ENCODE measurements around the gene ST6GALNAC2. TPM values are rescaled to one million over a fixed set of nuclear protein-coding genes. Genes with fewer than 3 reads are reported as not detected.

The ST6GALNAC2 gene
- total RNA-seq, 2 donors from 2014 or later, result 3.0 to 3.1 TPM

DNA sequence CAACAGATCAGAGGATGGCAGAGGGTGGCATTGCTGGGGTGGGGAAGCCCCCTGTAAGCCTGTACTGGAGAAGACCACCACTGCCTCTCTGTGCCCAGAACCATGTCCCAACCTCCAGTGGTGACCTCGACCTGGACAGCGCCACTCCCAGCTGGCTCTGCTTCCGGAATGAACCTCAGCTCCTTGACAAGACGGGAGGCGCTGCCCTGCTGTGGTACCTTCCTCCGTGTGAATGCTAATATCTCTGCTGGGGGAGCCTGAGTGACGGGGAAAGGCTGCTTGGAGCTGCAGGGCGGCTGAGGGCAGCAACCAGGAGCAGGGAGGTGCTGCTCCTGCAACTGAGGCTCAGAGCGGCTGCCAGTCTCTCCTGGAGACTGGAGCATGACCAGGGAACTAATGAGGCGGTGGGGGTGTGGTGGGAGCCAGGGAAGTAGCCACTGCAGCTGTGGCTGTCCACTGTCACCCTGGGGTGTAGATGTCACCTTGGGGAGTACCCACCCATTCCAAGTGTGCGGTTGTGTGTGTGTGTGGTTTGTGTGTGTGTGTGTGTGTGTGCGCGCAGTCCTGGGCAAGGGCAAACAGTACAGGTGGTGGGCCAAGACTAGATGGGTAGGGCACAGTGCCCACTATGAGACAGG is 39.6 kb downstream of the ST6GALNAC2 start:
- DNase-seq (ENCODE audit: low spot score), result peak; percentile 73
- intact Hi-C loops (cut with DNase I), result no loop called here

DNA sequence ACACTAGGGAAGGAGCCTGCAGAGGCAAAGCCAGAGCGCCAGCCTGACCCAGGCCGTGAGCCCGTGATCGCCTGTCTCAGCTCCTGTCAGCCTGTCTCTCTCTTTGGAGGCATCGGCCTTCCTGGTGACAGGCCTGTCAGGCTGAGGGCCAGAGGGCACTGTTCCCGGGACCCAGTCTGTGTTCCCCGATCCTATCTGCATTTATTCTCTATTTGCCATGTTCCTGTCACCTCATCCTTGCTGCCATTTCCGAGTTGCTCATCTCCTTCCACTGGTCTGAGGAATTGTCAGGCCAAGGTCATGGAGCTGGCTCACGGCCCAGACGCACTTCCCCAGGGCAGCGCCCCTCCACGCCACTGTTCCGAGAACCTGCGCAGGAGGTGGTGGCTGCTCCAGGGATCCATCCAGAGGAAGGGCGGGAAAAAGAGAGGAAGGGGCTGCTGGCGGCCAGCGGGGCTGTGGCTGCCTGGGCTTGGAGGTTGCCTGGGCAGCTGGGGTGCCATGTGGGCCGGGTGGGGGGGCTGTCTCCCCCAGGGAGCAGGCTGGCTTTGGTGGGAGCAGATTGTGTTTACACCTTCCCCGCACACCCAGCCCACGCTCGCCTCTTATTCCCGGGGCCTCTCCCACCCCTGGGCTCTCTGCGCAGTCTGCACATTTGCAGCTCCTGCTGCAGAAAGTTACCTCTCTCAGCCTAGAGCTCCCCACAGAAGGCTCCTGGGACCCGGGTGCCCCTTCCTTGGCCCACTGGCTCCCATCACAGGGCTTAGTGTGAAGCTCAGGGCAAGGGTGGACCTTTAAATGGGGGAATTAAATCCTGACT is 40.9 kb downstream of the ST6GALNAC2 start:
- peak; percentile 72 for DNase-seq (ENCODE audit: low spot score)
- intact Hi-C loops (cut with DNase I), result no loop called here

DNA sequence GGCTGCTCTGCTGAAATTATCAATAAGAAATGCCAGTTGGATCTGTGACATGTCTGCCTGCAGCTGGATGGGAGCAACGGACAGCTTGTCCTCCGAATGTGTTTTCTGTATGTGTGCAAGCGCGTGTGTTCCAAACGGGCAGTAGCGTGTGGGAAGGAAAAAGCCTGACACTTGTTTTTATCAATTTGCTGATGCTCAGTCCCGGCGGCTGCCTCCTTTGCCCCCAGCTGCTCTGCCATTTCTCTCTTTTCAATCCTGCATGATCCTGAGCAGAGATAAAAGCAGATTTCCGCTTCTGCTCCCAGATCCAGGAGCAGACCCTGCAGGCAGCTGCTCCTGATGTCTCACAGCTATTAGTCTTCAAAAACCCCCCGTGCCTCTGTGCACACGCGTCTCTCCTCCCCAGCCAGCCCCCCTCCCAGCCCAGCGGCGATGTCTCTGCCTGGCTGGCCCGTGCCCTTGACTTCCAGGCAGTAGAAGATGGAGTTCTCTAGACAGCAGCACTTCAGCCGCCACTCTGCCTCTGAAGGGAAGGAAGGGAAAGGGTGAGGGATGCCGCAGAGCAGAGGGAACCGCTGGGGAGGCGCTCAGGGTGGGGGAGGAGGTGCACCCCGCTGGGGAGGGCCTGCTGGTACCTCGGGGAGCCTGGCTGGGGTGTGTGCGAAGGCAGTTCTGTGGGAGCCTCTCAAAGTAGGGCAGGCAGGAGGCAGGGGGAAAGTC is 41.7 kb downstream of the ST6GALNAC2 start:
- intact Hi-C loops (cut with DNase I), result no loop called here
- peak; percentile 68 for DNase-seq (ENCODE audit: low spot score)

DNA sequence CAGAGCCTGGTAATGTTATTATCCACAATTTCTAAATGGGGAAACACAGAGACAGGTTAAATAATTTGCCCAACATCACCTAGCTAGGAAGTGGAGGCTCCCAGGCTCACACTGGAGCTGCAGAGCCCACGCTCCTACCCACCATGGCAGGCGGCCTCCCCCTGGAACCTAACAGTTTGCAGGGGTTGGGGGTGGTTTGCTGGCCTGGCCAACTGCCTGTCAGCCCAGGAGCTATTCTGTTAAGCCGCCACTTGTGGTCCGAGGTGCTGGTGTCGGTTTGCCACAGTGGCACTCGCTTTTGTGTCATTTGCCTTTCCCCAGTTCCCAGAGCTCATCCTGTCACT is 42.2 kb downstream of the ST6GALNAC2 start:
- DNase-seq (ENCODE audit: low spot score), result no peak
- intact Hi-C loops (cut with DNase I), result no loop called here

DNA sequence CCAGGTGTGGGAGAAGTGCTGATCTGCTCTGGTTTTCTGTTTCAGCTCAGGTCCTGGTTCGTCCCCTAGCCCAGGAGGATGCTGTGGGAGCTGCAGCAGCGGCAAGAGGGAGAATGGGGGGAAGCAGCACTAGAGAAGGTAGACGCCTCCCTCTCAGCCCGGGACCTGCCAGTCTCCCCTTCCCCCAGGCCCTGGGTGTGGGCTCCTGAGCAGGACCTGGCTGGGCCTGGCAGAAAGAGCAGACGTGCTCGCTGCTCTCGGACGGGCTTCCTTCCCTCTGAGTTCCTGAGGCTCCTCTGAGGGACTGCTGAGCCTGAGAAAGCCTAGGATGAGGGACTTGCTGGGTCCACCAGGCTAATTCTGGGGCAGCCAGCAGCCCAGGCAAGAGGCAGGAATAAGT is 42.7 kb downstream of the ST6GALNAC2 start:
- no peak for DNase-seq (ENCODE audit: low spot score)
- intact Hi-C loops (cut with DNase I), result no loop called here

DNA sequence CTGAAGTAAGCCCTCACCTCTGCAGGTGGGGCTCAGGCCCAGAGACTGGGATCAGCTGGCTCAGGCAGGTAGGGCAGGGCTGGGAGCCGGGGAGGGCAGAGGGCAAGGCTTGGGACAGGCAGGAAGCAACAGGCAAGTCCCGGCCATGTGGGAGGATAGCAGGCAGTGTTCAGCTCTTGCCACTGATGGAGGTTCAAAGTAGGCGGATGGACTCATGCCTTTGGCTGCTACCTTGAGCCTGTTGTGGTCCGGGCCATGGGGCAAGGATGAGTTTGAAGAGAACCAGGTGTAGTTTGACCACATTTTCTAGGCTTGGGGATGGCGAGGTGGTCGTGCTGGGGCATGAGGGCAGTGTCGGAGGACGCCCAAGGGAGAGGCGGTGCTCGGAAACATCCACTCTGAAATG is 43.1 kb downstream of the ST6GALNAC2 start:
- DNase-seq (ENCODE audit: low spot score), result no peak
- intact Hi-C loops (cut with DNase I), result no loop called here

DNA sequence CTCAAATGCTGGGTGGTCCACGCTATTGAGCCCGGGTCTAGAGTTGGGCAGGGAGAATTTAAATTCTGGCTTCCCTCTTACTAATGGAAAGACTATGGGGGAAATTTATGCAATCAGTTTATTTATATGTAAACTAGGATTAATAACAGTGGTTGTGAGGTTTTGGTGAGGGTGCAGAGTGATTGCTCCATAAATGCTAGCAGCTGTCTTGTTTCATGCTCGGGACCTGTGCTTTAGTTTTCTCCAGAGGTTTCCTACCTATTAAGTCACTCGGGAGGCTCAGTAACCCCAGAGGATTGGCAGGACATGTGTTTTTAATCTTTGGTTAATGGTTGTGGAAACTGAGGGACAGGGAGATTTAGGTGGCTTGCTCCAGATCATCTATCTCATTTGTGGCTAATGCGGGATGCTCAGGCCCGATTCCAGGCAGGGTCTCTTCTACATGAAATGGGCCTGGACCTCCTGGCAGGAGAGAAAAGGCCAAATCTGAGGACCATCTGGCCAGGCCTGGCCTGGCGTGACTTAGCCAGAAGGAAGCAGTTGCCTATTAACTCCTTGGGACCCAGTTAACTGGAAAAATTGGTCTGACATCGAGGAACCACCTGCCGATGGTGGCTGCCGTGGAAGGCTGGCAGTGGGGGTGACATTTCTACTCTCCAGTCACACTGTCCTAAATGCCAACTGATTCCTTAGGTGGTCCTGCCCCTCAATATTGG is 43.8 kb downstream of the ST6GALNAC2 start:
- DNase-seq (ENCODE audit: low spot score), result no peak
- intact Hi-C loops (cut with DNase I), result no loop called here

DNA sequence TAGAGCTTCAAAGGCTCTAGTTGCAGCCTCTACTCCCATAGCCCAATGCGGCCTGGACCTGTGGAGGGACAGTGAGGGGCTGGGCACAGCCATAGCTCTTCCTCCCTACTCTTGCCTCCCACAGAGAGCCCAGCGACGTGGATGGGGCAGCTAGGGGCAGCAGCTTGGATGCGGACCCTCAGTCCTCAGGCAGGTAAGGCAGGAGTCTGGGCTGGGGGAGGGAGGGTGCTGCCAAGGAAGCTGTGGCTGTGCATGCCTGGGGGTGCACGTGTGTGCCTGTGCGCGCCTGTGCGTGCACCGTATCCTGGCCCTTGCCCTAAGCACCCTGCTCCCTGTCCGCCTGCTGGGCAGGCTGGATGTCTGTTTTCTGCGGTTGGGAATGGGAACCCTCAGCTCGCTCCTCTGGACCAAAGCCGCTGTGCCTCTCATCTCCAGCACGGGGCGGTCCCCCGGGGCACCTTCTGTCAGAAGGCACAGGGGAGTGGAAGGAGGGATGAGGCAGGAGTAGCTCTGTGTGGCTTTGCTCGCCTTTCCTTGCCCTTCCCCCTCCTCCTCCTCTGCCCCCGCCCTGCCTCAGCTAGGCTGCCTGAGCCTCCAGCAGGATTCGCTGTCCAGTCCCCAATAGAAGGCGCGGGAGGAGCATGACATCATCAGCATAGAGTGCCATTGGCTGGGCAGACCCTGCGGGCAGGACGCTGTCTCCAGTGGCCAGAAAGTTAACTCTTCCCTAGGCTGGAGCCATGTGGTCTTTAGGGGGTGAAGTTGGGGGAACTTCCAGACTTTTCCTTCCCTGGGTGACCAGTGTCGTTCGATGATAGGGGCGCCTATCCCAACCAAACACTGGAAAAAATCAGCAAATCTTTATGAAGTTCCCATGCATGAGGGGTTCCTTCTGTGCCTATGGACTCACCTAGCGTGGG is 45.0 kb downstream of the ST6GALNAC2 start:
- intact Hi-C loops (cut with DNase I), result no loop called here
- DNase-seq (ENCODE audit: low spot score), result peak; percentile 96

DNA sequence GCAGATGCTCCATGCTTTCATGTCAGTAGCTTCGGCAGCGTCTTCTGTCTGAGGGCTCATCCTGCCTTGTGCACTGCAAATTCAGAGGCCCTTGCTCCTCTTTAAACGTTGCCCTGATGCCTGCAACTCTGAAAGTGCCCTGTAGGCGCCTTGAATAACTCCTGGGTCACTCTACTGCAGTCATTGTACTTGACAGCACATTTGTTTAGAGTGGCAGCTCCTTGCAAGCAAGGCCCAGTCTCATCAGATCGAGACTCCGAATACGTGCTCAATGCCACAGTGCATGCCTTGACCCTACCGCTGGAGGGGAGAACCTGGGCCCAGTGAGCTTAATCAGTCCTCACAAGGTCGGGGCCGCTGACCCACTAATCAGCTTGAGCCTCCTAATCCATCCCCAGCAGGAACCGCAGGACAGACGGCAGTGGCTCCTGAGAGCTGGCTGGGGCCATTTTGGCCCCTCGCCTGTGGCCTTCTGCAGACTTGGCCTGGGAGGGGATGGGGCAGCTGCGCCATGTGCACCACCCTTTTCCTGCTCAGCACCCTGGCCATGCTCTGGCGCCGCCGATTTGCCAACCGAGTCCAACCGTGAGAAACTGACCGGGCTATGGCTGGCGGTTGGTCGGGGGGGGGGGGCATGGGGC is 45.9 kb downstream of the ST6GALNAC2 start, which contains the start of gene PRCD:
TSS of gene PRCD (plus strand) at position 414 of the 641 bp plus-strand sequence. CDS start at position 512, 98 bp downstream.
- DNase-seq (ENCODE audit: low spot score), result peak; percentile 60
- intact Hi-C loops (cut with DNase I), result no loop called here

DNA sequence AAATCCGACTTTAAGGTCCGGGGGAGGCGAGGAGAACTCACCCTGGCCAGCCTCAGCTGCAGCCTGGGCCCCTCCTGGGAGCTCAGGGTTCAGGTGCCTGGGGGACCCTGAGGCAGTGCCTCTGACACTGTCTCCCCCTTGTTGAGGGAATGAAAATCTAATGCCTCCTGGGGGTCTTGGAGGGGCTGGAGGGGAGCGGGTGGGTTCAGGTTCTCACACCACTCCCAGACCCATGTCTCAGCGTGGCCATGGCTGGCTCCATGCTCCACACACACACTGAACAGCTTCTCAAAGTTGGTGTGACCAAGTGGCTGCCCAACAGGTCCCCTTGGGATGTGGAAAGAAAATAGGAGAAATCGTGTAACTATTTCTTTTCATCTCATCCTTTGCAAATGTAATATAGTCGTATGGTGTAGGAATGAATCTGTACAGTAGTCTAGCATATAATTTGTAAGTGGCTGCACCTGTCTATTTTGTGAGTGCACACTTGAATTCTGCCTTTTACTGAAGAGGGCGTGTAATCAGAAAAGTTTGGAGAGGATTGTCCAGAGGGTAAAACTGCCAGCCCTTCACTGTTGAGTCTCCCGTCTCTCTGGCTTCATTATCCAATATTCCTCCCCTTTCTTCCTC is 46.6 kb downstream of the ST6GALNAC2 start:
- DNase-seq (ENCODE audit: low spot score), result peak; percentile 72
- intact Hi-C loops (cut with DNase I), result no loop called here

DNA sequence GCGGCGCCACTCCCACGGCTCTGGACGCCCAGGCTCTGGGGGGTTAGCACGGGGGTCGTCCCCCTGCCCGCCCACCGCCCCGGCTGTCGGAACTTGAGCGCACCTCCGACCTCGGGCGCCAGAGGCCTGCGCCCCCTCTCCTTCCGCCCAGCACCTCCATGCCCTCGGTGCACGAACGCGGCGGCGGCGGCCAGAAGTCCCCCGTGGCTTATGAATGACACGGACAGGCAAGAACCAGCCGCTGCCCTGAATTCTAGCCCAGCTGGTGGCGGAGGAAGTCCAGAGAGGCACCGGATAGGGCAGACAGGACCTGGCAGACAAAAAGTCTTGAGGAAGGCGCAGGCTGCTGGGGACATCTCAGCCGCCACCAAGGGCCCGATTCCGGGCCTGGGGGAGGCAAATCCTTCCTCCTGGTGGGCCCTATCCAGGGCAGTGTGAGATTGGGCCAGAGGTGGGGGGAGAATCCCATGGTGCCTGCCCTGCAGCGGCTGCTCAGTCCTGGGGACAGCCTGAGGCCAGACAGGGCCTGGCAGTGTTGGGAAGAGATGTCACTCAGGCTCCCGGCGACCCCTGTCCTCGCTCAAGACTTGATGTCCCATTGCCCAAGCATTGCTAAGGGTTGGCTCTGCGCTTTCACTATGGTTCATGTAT is 47.3 kb downstream of the ST6GALNAC2 start:
- intact Hi-C loops (cut with DNase I), result no loop called here
- DNase-seq (ENCODE audit: low spot score), result no peak

DNA sequence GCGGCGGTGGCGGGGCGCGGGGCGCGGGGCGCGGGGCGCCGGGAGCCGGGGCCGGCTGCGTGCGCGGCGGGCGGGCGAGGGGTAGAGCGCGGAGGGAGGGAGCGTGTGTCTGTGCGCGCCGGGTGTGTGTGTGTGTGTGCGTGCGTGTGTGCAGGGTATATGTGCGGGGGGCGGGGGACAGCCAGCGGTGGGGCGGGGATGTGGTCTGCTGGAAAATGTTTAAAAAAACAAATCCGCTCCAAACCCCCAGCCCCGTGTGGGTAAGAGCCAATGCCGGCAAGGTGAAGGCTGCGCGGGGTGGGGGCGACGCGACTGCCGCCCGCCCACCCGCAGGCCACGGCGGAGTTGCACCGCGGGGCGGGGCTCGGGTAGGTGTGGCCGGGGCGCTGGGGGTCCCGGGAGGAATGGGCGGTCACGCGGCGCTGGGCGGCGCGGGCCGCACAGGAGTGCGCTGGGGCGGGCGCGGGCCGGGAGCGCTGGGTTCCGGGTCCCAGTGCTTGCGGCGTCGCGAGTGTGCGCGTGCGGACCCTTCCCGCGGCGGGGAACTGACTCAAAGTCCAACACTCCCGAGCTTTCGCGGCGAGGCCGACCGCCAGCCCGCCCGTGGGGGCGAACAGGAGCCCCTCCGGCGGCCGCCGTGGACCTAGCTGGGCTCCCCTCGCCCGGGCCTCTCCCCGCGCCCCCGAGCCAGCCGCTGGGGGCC is 47.9 kb downstream of the ST6GALNAC2 start, which contains the start of gene CYGB:
TSS of gene CYGB (minus strand) at position 132 of the 703 bp plus-strand sequence. CDS start 167 bp downstream, outside the sequence.
- DNase-seq (ENCODE audit: low spot score), result no peak
- intact Hi-C loops (cut with DNase I), result no loop called here

DNA sequence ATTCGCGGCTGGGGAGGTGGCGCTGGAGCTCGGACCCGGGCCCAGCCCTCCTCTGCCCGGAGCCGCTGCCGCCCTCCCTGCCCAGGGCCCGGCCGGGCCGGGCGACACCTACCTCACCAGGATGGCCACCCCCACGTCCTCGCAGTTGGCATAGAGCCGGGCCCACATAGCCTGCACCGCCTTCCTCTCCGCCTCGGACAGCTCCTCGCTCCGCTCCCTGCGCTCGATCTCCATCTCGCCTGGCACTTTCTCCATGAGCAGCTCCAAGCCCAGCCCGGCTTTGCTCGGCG is 48.4 kb downstream of the ST6GALNAC2 start:
- intact Hi-C loops (cut with DNase I), result no loop called here
- no peak for DNase-seq (ENCODE audit: low spot score)

DNA sequence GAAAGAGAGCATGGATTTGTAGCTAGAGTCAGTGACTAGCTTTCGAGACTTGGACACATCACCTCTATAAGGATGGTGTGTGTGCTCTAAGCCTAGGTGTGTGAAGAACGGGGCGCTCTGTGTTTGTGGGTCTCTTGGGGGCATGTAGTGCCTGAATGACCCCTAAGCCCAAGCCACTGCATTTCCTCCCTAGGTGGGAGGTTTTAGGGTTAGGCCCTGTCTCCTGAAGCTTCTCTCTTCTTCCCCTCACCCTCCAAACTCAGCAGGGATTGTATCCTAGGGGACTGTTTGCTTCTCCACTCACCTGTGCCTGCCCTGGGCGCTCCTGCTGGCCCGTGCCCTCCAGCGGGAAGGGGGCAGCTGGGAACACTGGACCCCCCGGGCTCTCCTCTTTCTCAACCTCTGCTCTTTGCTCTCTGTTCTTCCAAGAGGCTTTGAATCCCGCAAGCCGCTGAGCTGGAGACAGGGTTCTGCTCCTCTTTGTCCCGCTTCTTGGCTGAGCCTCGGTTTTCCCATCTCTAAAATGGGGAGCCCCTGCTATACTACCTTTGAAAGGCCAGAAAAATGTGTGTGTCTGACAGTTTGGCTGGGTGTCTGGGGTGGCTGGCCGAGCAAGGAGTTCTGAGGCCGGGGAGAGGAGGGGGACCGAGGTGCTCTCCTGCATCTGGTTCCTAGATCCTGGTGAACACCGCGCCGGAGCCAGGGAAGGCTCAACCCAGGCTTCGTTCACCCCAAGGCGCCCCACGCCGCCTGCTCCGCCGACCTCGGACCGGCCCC is 49.0 kb downstream of the ST6GALNAC2 start:
- intact Hi-C loops (cut with DNase I), result no loop called here
- DNase-seq (ENCODE audit: low spot score), result no peak

DNA sequence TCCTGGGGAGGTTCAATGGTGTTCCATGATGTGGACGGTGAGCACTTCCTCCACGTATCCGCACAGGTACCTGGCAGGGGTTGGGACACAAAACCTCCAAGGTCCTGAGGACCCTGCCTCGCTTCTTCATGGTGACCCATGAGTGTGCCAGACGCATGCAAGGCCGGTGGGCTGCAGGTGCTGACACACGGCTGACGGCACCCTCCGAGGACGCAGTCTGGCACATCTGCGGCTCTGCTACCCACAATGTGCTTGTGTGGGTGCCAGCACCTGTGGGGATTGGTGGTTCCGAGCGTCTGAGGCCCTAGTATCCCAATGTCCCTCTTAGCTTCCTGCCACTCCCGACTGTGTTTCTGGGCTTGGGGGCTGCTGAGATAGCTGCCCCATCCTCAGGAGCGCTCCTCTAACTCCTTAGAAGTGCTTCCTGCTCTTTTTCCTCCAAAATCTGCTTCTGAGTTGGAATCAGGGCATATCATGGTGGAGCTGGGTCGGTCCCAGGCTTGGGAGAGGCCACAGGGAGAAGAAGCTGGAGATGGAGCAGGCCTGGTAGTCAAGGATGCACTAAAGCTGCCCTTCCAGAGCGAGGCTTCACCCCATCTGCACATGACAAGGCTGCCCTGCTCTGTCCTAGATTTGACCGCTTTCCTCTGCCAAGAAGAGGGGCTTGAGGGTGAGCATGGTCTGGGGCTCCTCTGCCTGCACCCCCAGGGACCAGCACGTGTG is 49.7 kb downstream of the ST6GALNAC2 start:
- DNase-seq (ENCODE audit: low spot score), result peak; percentile 77

More for the DNA sequence above, 49.7 kb downstream of the ST6GALNAC2 start:
- intact Hi-C loops (cut with DNase I), result no loop called here
